H1 (cell line): ENCODE results near the gene TMEM131L. TPM values are rescaled to one million over a fixed set of nuclear protein-coding genes. Genes with fewer than 3 reads are reported as not detected.

Source experiments
- CTCF ChIA-PET: fragments of 300-600 bp; sonication (Branson Sonifier 250); formaldehyde crosslinking; loops from one replicate; lab custom pipeline; 2021; ENCODE audit not compliant: partially characterized antibody; lab: Charles Lee
- POLR2A ChIA-PET: fragments of 300-600 bp; sonication (Branson Sonifier 250); formaldehyde crosslinking; loops from one replicate; lab custom pipeline; 2021; ENCODE audit warnings: inconsistent platforms; ENCODE audit not compliant: partially characterized antibody; lab: Charles Lee
- DNase-seq, 2 experiments: peaks; one replicate each; pipeline versions ENCODE4 v3.0.0 to v3.0.0-alpha.2; 2010 to 2022; ENCODE audit warnings: low spot score in 2 of 2, low read depth in 1 of 2, mixed read lengths in 1 of 2
- FAIRE-seq: peaks from 2 replicates; lab custom pipeline; 2011; peaks lifted over from hg19 to GRCh38; lab: Jason Lieb, UNC
- H2AFZ ChIP-seq: 2 replicates; pipeline ENCODE4 v1.8.1; 2012; ENCODE audit warnings: low read length, inconsistent platforms
- H2AK5ac ChIP-seq: 2 replicates; pipeline ENCODE4 v1.6.1; 2013; ENCODE audit warnings: low read depth, low read length
- H2BK120ac ChIP-seq: replicated peaks from 2 replicates; pipeline ENCODE3; 2013; ENCODE audit warnings: low read depth, low read length, inconsistent platforms
- H2BK12ac ChIP-seq: 2 replicates; pipeline ENCODE4 v1.6.1; 2013; ENCODE audit warnings: low read depth, low read length
- H2BK15ac ChIP-seq: 2 replicates; pipeline ENCODE4 v1.6.1; 2013; ENCODE audit warnings: low read length
- H2BK20ac ChIP-seq: 2 replicates; pipeline ENCODE4 v1.6.1; 2013; ENCODE audit warnings: low read length
- H2BK5ac ChIP-seq: 2 replicates; pipeline ENCODE4 v1.6.1; 2013; ENCODE audit warnings: low read depth, low read length
- H3K14ac ChIP-seq: 2 replicates; pipeline ENCODE4 v1.6.1; 2013; ENCODE audit warnings: inconsistent platforms; ENCODE audit not compliant: insufficient read length
- H3K18ac ChIP-seq: 2 replicates; pipeline ENCODE4 v1.6.1; 2013; ENCODE audit warnings: low read length; ENCODE audit errors: extremely low read depth
- H3K23ac ChIP-seq: 2 replicates; pipeline ENCODE4 v1.6.1; 2013; ENCODE audit warnings: inconsistent platforms; ENCODE audit not compliant: insufficient read length
- H3K23me2 ChIP-seq: 2 replicates; pipeline ENCODE4 v1.6.1; 2013; ENCODE audit warnings: low read depth, low read length
- H3K27ac ChIP-seq: 2 replicates; pipeline ENCODE4 v1.6.1; 2011; ENCODE audit warnings: low read depth, low read length, inconsistent platforms
- H3K27me3 ChIP-seq, 4 experiments: replicated peaks in 1 of 4; 1 replicate in 1 of 4; 2 replicates in 3 of 4; pipeline versions ENCODE4 v1.6.1 to v1.8.1; 2011 to 2013; ENCODE audit warnings: low read length in 3 of 4, mild to moderate bottlenecking in 3 of 4, inconsistent platforms in 2 of 4, mixed read lengths in 2 of 4, moderate library complexity in 1 of 4; ENCODE audit not compliant: control insufficient read depth in 3 of 4, insufficient read depth in 3 of 4; ENCODE audit errors: extremely low read depth in 1 of 4
- H3K36me3 ChIP-seq, 4 experiments: 2 replicates each; pipeline versions ENCODE4 v1.6.1 to v1.8.1; 2011 to 2013; ENCODE audit warnings: mild to moderate bottlenecking in 4 of 4, low read length in 3 of 4, moderate library complexity in 2 of 4, control low read depth in 1 of 4, inconsistent platforms in 1 of 4; ENCODE audit not compliant: insufficient read depth in 4 of 4, control insufficient read depth in 2 of 4
- H3K4ac ChIP-seq: replicated peaks from 2 replicates; pipeline ENCODE3; 2013; ENCODE audit warnings: low read length, low read depth, mixed read lengths, inconsistent platforms; ENCODE audit not compliant: insufficient read length
- H3K4me1 ChIP-seq, 4 experiments: replicated peaks in 1 of 4; 1 replicate in 1 of 4; 2 replicates in 3 of 4; pipeline versions ENCODE4 v1.6.1 to v1.8.1; 2011 to 2013; ENCODE audit warnings: low read length in 3 of 4, inconsistent platforms in 2 of 4, mixed read lengths in 1 of 4; ENCODE audit not compliant: insufficient read depth in 4 of 4, control insufficient read depth in 3 of 4
- H3K4me2 ChIP-seq, 2 experiments: 2 replicates each; pipeline versions ENCODE4 v1.6.1 to v1.8.1; 2011 to 2013; ENCODE audit warnings: low read depth in 2 of 2, low read length in 2 of 2, control low read depth in 1 of 2, inconsistent platforms in 1 of 2, mild to moderate bottlenecking in 1 of 2; ENCODE audit not compliant: insufficient read depth in 1 of 2
- H3K4me3 ChIP-seq, 4 experiments: fragments of 200-600, 300-600 bp in 1 of 4; sonication (generic), shearing (Covaris generic), sonication (Bioruptor Twin) in 1 of 4; 2 replicates each; pipeline versions ENCODE4 v1.5.1 to v1.8.1; 2011 to 2016; ENCODE audit warnings: low read length in 4 of 4, low read depth in 3 of 4, control low read depth in 2 of 4, inconsistent platforms in 2 of 4, mild to moderate bottlenecking in 2 of 4, mixed read lengths in 1 of 4, moderate library complexity in 1 of 4; ENCODE audit not compliant: insufficient read depth in 2 of 4; ENCODE audit errors: extremely low read depth in 1 of 4
- H3K56ac ChIP-seq: replicated peaks from 2 replicates; pipeline ENCODE3; 2013; ENCODE audit warnings: low read depth, mild to moderate bottlenecking, mixed read lengths, low read length, inconsistent platforms; ENCODE audit not compliant: insufficient read length
- H3K79me1 ChIP-seq: 2 replicates; pipeline ENCODE4 v1.6.1; 2013; ENCODE audit warnings: low read depth, low read length, control low read depth
- H3K79me2 ChIP-seq, 2 experiments: 2 replicates each; pipeline versions ENCODE4 v1.6.1 to v1.8.1; 2012 to 2013; ENCODE audit warnings: low read length in 2 of 2, mild to moderate bottlenecking in 2 of 2, inconsistent platforms in 1 of 2; ENCODE audit not compliant: insufficient read depth in 2 of 2, control insufficient read depth in 1 of 2
- H3K9ac ChIP-seq, 4 experiments: replicated peaks in 1 of 4; 1 replicate in 1 of 4; 2 replicates in 3 of 4; pipeline versions ENCODE4 v1.6.1 to v1.8.1; 2011 to 2013; ENCODE audit warnings: low read depth in 3 of 4, low read length in 3 of 4, control low read depth in 2 of 4, mild to moderate bottlenecking in 2 of 4, moderate library complexity in 2 of 4, inconsistent platforms in 1 of 4; ENCODE audit errors: extremely low read depth in 1 of 4
- H3K9me3 ChIP-seq, 2 experiments: 2 replicates each; pipeline versions ENCODE4 v1.6.1 to v1.8.1; 2012 to 2013; ENCODE audit warnings: mild to moderate bottlenecking in 2 of 2, moderate library complexity in 2 of 2, control low read depth in 1 of 2, inconsistent platforms in 1 of 2, low read depth in 1 of 2, low read length in 1 of 2, mixed read lengths in 1 of 2; ENCODE audit not compliant: insufficient read depth in 2 of 2
- H4K20me1 ChIP-seq, 2 experiments: replicated peaks in 1 of 2; 2 replicates each; pipeline versions ENCODE3 to v1.8.1; 2011 to 2013; ENCODE audit warnings: inconsistent platforms in 2 of 2, low read length in 2 of 2, mild to moderate bottlenecking in 1 of 2; ENCODE audit not compliant: insufficient read depth in 2 of 2, control insufficient read depth in 1 of 2
- H4K5ac ChIP-seq: 2 replicates; pipeline ENCODE4 v1.6.1; 2013; ENCODE audit warnings: low read length, low read depth, mixed read lengths, inconsistent platforms; ENCODE audit not compliant: insufficient read length
- H4K8ac ChIP-seq: 2 replicates; pipeline ENCODE4 v1.8.0; 2013; ENCODE audit warnings: mild to moderate bottlenecking, moderate library complexity, low read length, inconsistent platforms; ENCODE audit not compliant: insufficient read depth; ENCODE audit errors: extremely low read depth
- H4K91ac ChIP-seq: replicated peaks from 2 replicates; pipeline ENCODE3; 2013; ENCODE audit warnings: low read length, mixed read lengths, inconsistent platforms; ENCODE audit not compliant: insufficient read length
- BACH1 ChIP-seq: IDR thresholded peaks from 2 replicates; pipeline ENCODE4 v1.6.1; 2012; ENCODE audit warnings: low read length, improper control_type of control experiment
- CBX8 ChIP-seq: fragments of 300-800, 300-1000 bp; sonication (generic); IDR thresholded peaks from 2 replicates; pipeline ENCODE4 v1.7.1; 2016; ENCODE audit warnings: low read depth, low read length, borderline replicate concordance
- CTCF ChIP-seq, 3 experiments: IDR thresholded peaks; 1 replicate in 2 of 3; 2 replicates in 1 of 3; pipeline versions ENCODE4 v1.5.1 to v1.6.1; 2011; ENCODE audit warnings: low read length in 3 of 3, mild to moderate bottlenecking in 3 of 3, inconsistent platforms in 2 of 3, low read depth in 1 of 3, moderate library complexity in 1 of 3; ENCODE audit not compliant: insufficient read depth in 1 of 3; ENCODE audit errors: control extremely low read depth in 1 of 3
- EZH2 ChIP-seq: fragments of 200-600 bp; sonication (generic); IDR thresholded peaks from 2 replicates; pipeline ENCODE4 v1.7.1; 2012; ENCODE audit warnings: low read depth, mild to moderate bottlenecking, moderate library complexity, low read length, inconsistent platforms; ENCODE audit not compliant: severe bottlenecking
- GABPA ChIP-seq: IDR thresholded peaks from 2 replicates; pipeline ENCODE4 v1.6.1; 2011; ENCODE audit warnings: mild to moderate bottlenecking, low read length, moderate library complexity, borderline replicate concordance; ENCODE audit not compliant: insufficient read depth
- PHF8 ChIP-seq: fragments of 200-600 bp; sonication (generic); conservative IDR thresholded peaks from 2 replicates; pipeline ENCODE4 v1.7.1; 2012; ENCODE audit warnings: low read depth, mild to moderate bottlenecking, inconsistent platforms, low read length, moderate library complexity
- RAD21 ChIP-seq, 2 experiments: IDR thresholded peaks in 1 of 2; conservative IDR thresholded peaks in 1 of 2; 2 replicates each; pipeline ENCODE4 v1.6.1; 2011; ENCODE audit warnings: low read depth in 2 of 2, low read length in 2 of 2, improper control_type of control experiment in 1 of 2, inconsistent platforms in 1 of 2, mild to moderate bottlenecking in 1 of 2, moderate library complexity in 1 of 2
- RFX5 ChIP-seq: IDR thresholded peaks from 2 replicates; pipeline ENCODE4 v1.6.1; 2011; ENCODE audit warnings: low read depth, low read length, improper control_type of control experiment, borderline replicate concordance
- RNF2 ChIP-seq: fragments of 200-900, 300-1000 bp; sonication (generic); IDR thresholded peaks from 2 replicates; pipeline ENCODE4 v1.7.1; 2016; ENCODE audit warnings: borderline replicate concordance, low read depth, mild to moderate bottlenecking, antibody characterized with exemption, low read length; ENCODE audit not compliant: poor library complexity, severe bottlenecking; ENCODE audit errors: missing control alignments
- TAF1 ChIP-seq: IDR thresholded peaks from 2 replicates; pipeline ENCODE4 v1.6.1; 2011; ENCODE audit warnings: mild to moderate bottlenecking, low read depth, low read length
- WGBS, 2 experiments: shearing (Covaris generic) in 1 of 2; methylation state at CpG; one replicate each; pipeline versions ENCODE4 v1.1.6 to v1.1.7; 2013 to 2015; ENCODE audit warnings: low lambda C conversion rate in 2 of 2, mixed read lengths in 2 of 2, inconsistent platforms in 1 of 2, low coverage in 1 of 2, missing lambda C conversion rate in 1 of 2; ENCODE audit not compliant: insufficient replicate concordance in 2 of 2, insufficient coverage in 1 of 2, insufficient read length in 1 of 2; ENCODE audit errors: extremely low coverage in 1 of 2, missing lambda C conversion rate in 1 of 2; 5-methylcytosine and 5-hydroxymethylcytosine counted together
- polyA plus RNA-seq, 7 experiments: library from polyadenylated mRNA; depleted of rRNA in 3 of 7; stranded (reverse) in 5 of 7; unstranded in 2 of 7; fragments of >200 nt in 5 of 7; fragments of 200-250 nt in 2 of 7; gene quantifications; 1 replicate in 5 of 7; 2 replicates in 1 of 7; 4 replicates in 1 of 7; pipeline versions ENCODE4 v1.2.1 to v1.2.3, GENCODE V29; 2011 to 2013; ENCODE audit warnings: missing spikeins in 2 of 7, mixed read lengths in 2 of 7
- total RNA-seq: library from RNA; stranded (reverse); fragmentation: NEBNext Ultra II Directional; extraction: Animal tissue kit (Norgen Biotek cat#: 25700); gene quantifications from 2 replicates; pipeline ENCODE4 v1.2.1, GENCODE V29; 2021

Gene TMEM131L
- total and polyA plus RNA-seq, 2 of the 8 experiments (the other 6 are each of a cell fraction or from before 2014, with no cell fraction given): 14.3 to 26.1 TPM

- Histone ChIP-seq H2BK12ac (no peak overlapping the region), H2BK15ac (no peak overlapping the region), H3K9me3 (no peaks in the 10 kb centered on the region), H4K8ac (no peak overlapping the region), H3K36me3 (peaks cover 0 to 21% (median 2%) of the 10 kb centered on the region in 4 experiments; a peak in 4 of 8 replicates), H3K18ac (no peak overlapping the region), H4K5ac (no peak overlapping the region), H3K27ac (no peak overlapping the region), H3K23me2 (no peaks in the 10 kb centered on the region), H2AK5ac (no peak overlapping the region), H3K9ac (no peak overlapping the region), H3K4me1 (no peaks in the 10 kb centered on the region), H2AFZ (no peak overlapping the region), H3K79me1 (no peaks in the 10 kb centered on the region), H3K4me2 (no peak overlapping the region), H3K4me3 (no peak overlapping the region), H2BK5ac (no peak overlapping the region), H4K91ac (no peak overlapping the region), H2BK20ac (no peak overlapping the region), H3K27me3 (no peaks in the 10 kb centered on the region), H3K14ac (no peak overlapping the region), H3K23ac (no peak overlapping the region), H3K4ac (no peak overlapping the region), H4K20me1 (no peaks in the 10 kb centered on the region), H3K79me2 (no peaks in the 10 kb centered on the region), H3K56ac (no peak overlapping the region), H2BK120ac (no peak overlapping the region)
- CTCF ChIA-PET: interaction anchor here (0.5 to 1.9 kb wide), 7 partner anchors 11 to 181 kb away, joined by 3 to 5 read pairs (median 3); no protein-coding TSS in a partner anchor
- DNase-seq: no peak
- 92% methylated on average over 7 of the region's 7 CpGs; no CpG with 5 or more reads in 1 of the 2 experiments for WGBS, 2 experiments
- POLR2A ChIA-PET: no interaction called here
- FAIRE-seq: no peak
- TF ChIP-seq CBX8 (no peak), TAF1 (no peak), RAD21 (IDR thresholded peaks at IDR 0.05 in 1 of 2, conservative IDR thresholded peaks at IDR 0.05 in 1 of 2; ENCODE audit: low read depth in 2 of 2, low read length in 2 of 2) (no peak), GABPA (no peak), EZH2 (no peak), RFX5 (no peak), BACH1 (no peak), PHF8 (no peak), CTCF (IDR thresholded peaks at IDR 0.05; ENCODE audit: control extremely low read depth in 1 of 3, insufficient read depth in 1 of 3, low read depth in 1 of 3, low read length in 3 of 3) (no peak), RNF2 (no peak)
These were observed 118.9 kb downstream of the TMEM131L start for GRCh38 chr4:153585026-153585425.
